Chondrocyte (in vitro differentiated cells): Measurements from ENCODE around the gene KDM1B. TPM values are rescaled to one million over a fixed set of nuclear protein-coding genes. Genes with fewer than 3 reads are reported as not detected.
A peak's percentile ranks its signal among the peaks of the same experiment; 100 is the strongest.

ENCODE experiments used
- DNase-seq: peaks from one replicate; pipeline ENCODE4 v3.0.0; 2021; ENCODE audit warnings: mixed read lengths, low spot score
- H3K27ac Mint-ChIP-seq: one replicate; pipeline ENCODE4 v1.8.0; 2021; ENCODE audit warnings: mild to moderate bottlenecking, moderate library complexity, mixed read lengths; ENCODE audit not compliant: unreplicated experiment
- H3K27me3 Mint-ChIP-seq: 2 replicates; pipeline ENCODE4 v1.8.0; 2021; ENCODE audit warnings: low read depth, mixed read lengths
- H3K36me3 Mint-ChIP-seq: 2 replicates; pipeline ENCODE4 v1.8.0; 2021; ENCODE audit warnings: low read depth, mixed read lengths
- H3K4me1 Mint-ChIP-seq: 2 replicates; pipeline ENCODE4 v1.8.0; 2021; ENCODE audit warnings: low read depth, mild to moderate bottlenecking, mixed read lengths
- H3K4me3 Mint-ChIP-seq: one replicate; pipeline ENCODE4 v1.8.0; 2021; ENCODE audit warnings: mild to moderate bottlenecking, moderate library complexity, mixed read lengths; ENCODE audit not compliant: unreplicated experiment
- H3K9me3 Mint-ChIP-seq: 2 replicates; pipeline ENCODE4 v1.8.0; 2021; ENCODE audit warnings: low read depth, mixed read lengths
- CTCF ChIP-seq: fragments of 200-600 bp; sonication (generic); IDR thresholded peaks from 2 replicates; pipeline ENCODE4 v1.5.0; 2021; ENCODE audit warnings: antibody characterized with exemption, mild to moderate bottlenecking, moderate library complexity
- total RNA-seq: library from RNA; stranded (reverse); gene quantifications from 3 replicates; pipeline ENCODE4 v1.2.1, GENCODE V29; 2021

The KDM1B gene
- total RNA-seq, 1 donor from 2014 or later = 12.7 TPM

- no peak overlapping the region for H3K4me3 Mint-ChIP-seq
- H3K27ac Mint-ChIP-seq = no peak overlapping the region
- H3K36me3 Mint-ChIP-seq = peaks cover 10% of the 10 kb centered on the region
- TF ChIP-seq CTCF = no peak
- no peaks in the 10 kb centered on the region for H3K27me3 Mint-ChIP-seq
- DNase-seq = no peak
- H3K4me1 Mint-ChIP-seq = peaks cover 19% of the 10 kb centered on the region
- no peaks in the 10 kb centered on the region for H3K9me3 Mint-ChIP-seq
Measured at GRCh38 chr6:18211338-18211737, 56.1 kb downstream of the KDM1B start.

- TF ChIP-seq CTCF = no peak
- H3K27ac Mint-ChIP-seq = no peak overlapping the region
- H3K36me3 Mint-ChIP-seq = peaks cover 11% of the 10 kb centered on the region
- H3K4me1 Mint-ChIP-seq = peaks cover 28% of the 10 kb centered on the region
- no peaks in the 10 kb centered on the region for H3K9me3 Mint-ChIP-seq
- H3K27me3 Mint-ChIP-seq = no peaks in the 10 kb centered on the region
- no peak for DNase-seq
- H3K4me3 Mint-ChIP-seq = no peak overlapping the region
Measured at GRCh38 chr6:18212231-18212630, 57.0 kb downstream of the KDM1B start.

GRCh38 chr6:18213439-18213838 is 58.2 kb downstream of the KDM1B start:
- no peaks in the 10 kb centered on the region for H3K9me3 Mint-ChIP-seq
- H3K27ac Mint-ChIP-seq = no peak overlapping the region
- H3K4me3 Mint-ChIP-seq = no peak overlapping the region
- DNase-seq = no peak
- TF ChIP-seq CTCF = no peak
- peaks cover 9% of the 10 kb centered on the region for H3K36me3 Mint-ChIP-seq
- peaks cover 28% of the 10 kb centered on the region for H3K4me1 Mint-ChIP-seq
- no peaks in the 10 kb centered on the region for H3K27me3 Mint-ChIP-seq

GRCh38 chr6:18214003-18214402 is 58.8 kb downstream of the KDM1B start:
- no peak overlapping the region for H3K27ac Mint-ChIP-seq
- TF ChIP-seq CTCF = no peak
- no peak overlapping the region for H3K4me3 Mint-ChIP-seq
- peaks cover 11% of the 10 kb centered on the region for H3K36me3 Mint-ChIP-seq
- no peaks in the 10 kb centered on the region for H3K9me3 Mint-ChIP-seq
- H3K4me1 Mint-ChIP-seq = peaks cover 28% of the 10 kb centered on the region
- no peaks in the 10 kb centered on the region for H3K27me3 Mint-ChIP-seq
- DNase-seq = no peak

- peaks cover 14% of the 10 kb centered on the region for H3K36me3 Mint-ChIP-seq
- H3K9me3 Mint-ChIP-seq = no peaks in the 10 kb centered on the region
- no peak for DNase-seq
- peaks cover 15% of the 10 kb centered on the region for H3K4me1 Mint-ChIP-seq
- TF ChIP-seq CTCF = no peak
- no peaks in the 10 kb centered on the region for H3K27me3 Mint-ChIP-seq
- H3K27ac Mint-ChIP-seq = peak overlapping the region; percentile 89
- no peak overlapping the region for H3K4me3 Mint-ChIP-seq
Measured at GRCh38 chr6:18215436-18215835, 60.2 kb downstream of the KDM1B start.
